Cardiac muscle cell (in vitro differentiated cells and primary cell): ENCODE results near the gene RASGEF1C. TPM values are rescaled to one million over a fixed set of nuclear protein-coding genes. Genes with fewer than 3 reads are reported as not detected.

Experiments
- DNase-seq, 2 donors: peaks; one replicate each; pipeline versions ENCODE4 v3.0.0 to v3.0.0-alpha.2; 2010 to 2017; ENCODE audit warnings: low read depth in 1 of 2, low spot score in 1 of 2
- H3K27ac ChIP-seq: fragments of 200-600 bp; sonication (generic); 2 replicates; pipeline ENCODE4 v1.5.1; 2016
- H3K27me3 ChIP-seq: fragments of 200-600 bp; sonication (generic); 2 replicates; pipeline ENCODE4 v1.6.0; 2016; ENCODE audit warnings: control low read depth
- H3K36me3 ChIP-seq: fragments of 200-600 bp; sonication (generic); 2 replicates; pipeline ENCODE4 v1.5.1; 2016; ENCODE audit warnings: control low read depth
- H3K4me1 ChIP-seq: fragments of 200-600 bp; sonication (generic); 2 replicates; pipeline ENCODE4 v1.8.1; 2017; ENCODE audit warnings: low read depth, mild to moderate bottlenecking, mixed run types
- H3K4me3 ChIP-seq: fragments of 200-600 bp; sonication (generic); 2 replicates; pipeline ENCODE4 v1.5.1; 2016; ENCODE audit warnings: mild to moderate bottlenecking
- H3K9me3 ChIP-seq: fragments of 200-600 bp; sonication (generic); 2 replicates; pipeline ENCODE4 v1.5.1; 2017; ENCODE audit warnings: low read depth, mild to moderate bottlenecking, control low read depth
- CTCF ChIP-seq: IDR thresholded peaks from 2 replicates; pipeline ENCODE4 v1.5.1; 2012; ENCODE audit warnings: low read depth, mild to moderate bottlenecking, low read length
- polyA plus RNA-seq: library from polyadenylated mRNA; unstranded; fragments of >200 nt; fragmentation: Nextera tagmentation; extraction: Ambion mirVana; gene quantifications from 2 replicates; pipeline ENCODE4 v1.2.1, GENCODE V29; 2016
- total RNA-seq: library from RNA; depleted of rRNA; stranded (reverse); fragments of >200 nt; gene quantifications from 2 replicates; pipeline ENCODE4 v1.2.3, GENCODE V29; 2016

The RASGEF1C gene
- total RNA-seq, result 1.5 TPM in 2 replicates
- 1.8 and 2.5 TPM in 2 replicates for polyA plus RNA-seq

GRCh38 chr5:180209137-180209581, at the start of gene RASGEF1C:
RASGEF1C (minus strand) TSS chr5:180209211; CDS start chr5:180138052, 71,159 bp downstream.
- Histone ChIP-seq H3K27ac (no peak within 1 kb of the TSS), H3K36me3 (no peaks in the 10 kb centered on the region), H3K4me3 (peak within 1 kb of the TSS; percentile 40), H3K9me3 (no peaks in the 10 kb centered on the region), H3K27me3 (peaks cover 21% of the 10 kb centered on the region), H3K4me1 (no peaks in the 10 kb centered on the region)
- DNase-seq, result peak; percentile 76 to 90
- TF ChIP-seq CTCF, result peak; percentile 16

- TF ChIP-seq CTCF, result no peak
- H3K36me3 ChIP-seq, result peaks cover 4% of the 10 kb centered on the region
- H3K27me3 ChIP-seq, result no peaks in the 10 kb centered on the region
- no peak overlapping the region for H3K27ac ChIP-seq
- H3K9me3 ChIP-seq, result peaks cover 7% of the 10 kb centered on the region
- no peaks in the 10 kb centered on the region for H3K4me1 ChIP-seq
- H3K4me3 ChIP-seq, result no peak overlapping the region
- no peak for DNase-seq
Measured at GRCh38 chr5:180253036-180253824, 44.2 kb upstream of the RASGEF1C start.

GRCh38 chr5:180251887-180252286, 42.9 kb upstream of the RASGEF1C start:
- H3K4me1 ChIP-seq, result no peaks in the 10 kb centered on the region
- H3K9me3 ChIP-seq, result peaks cover 7% of the 10 kb centered on the region
- no peak for DNase-seq
- H3K27me3 ChIP-seq, result no peaks in the 10 kb centered on the region
- no peak for TF ChIP-seq CTCF
- no peak overlapping the region for H3K27ac ChIP-seq
- H3K4me3 ChIP-seq, result no peak overlapping the region
- peaks cover 12% of the 10 kb centered on the region for H3K36me3 ChIP-seq

GRCh38 chr5:180251141-180251540, 42.1 kb upstream of the RASGEF1C start:
- peaks cover 7% of the 10 kb centered on the region for H3K9me3 ChIP-seq
- H3K36me3 ChIP-seq, result peaks cover 14% of the 10 kb centered on the region
- H3K4me1 ChIP-seq, result no peaks in the 10 kb centered on the region
- H3K27me3 ChIP-seq, result no peaks in the 10 kb centered on the region
- no peak overlapping the region for H3K27ac ChIP-seq
- DNase-seq, result no peak
- no peak overlapping the region for H3K4me3 ChIP-seq
- no peak for TF ChIP-seq CTCF

- DNase-seq, result no peak
- Histone ChIP-seq H3K9me3 (peaks cover 7% of the 10 kb centered on the region), H3K27ac (no peak overlapping the region), H3K27me3 (no peaks in the 10 kb centered on the region), H3K4me3 (no peak overlapping the region), H3K4me1 (no peaks in the 10 kb centered on the region), H3K36me3 (peaks cover 15% of the 10 kb centered on the region)
- no peak for TF ChIP-seq CTCF
Measured at GRCh38 chr5:180250329-180250728, 41.3 kb upstream of the RASGEF1C start.
